Psoas muscle (tissue), 8 donors: Measurements from ENCODE around the gene SMIM36. TPM values are rescaled to one million over a fixed set of nuclear protein-coding genes. Genes with fewer than 3 reads are reported as not detected.
A peak's percentile ranks its signal among the peaks of the same experiment; 100 is the strongest.
"Not testable (repeated sequence)": the region's sequence is repeated elsewhere in the genome, so short reads cannot be mapped to it uniquely, and the experiment has no call there.

Experiments used
- ATAC-seq, 4 donors: fragments of 200-7000 bp; cut with Tn5 transposase; one replicate each; pipeline ENCODE4 v1.9.1; 2020; ENCODE audit warnings: moderate library complexity in 3 of 4, mild to moderate bottlenecking in 2 of 4
- DNase-seq, 2 donors: peaks; one replicate each; pipeline ENCODE4 v3.0.0-alpha.2; 2020
- H3K27ac ChIP-seq: fragments of 200-600 bp; one replicate; pipeline ENCODE4 v1.8.0; 2022
- H3K27me3 ChIP-seq, 3 donors: fragments of 200-600 bp in 1 of 3; one replicate each; pipeline versions ENCODE4 v1.6.1 to v1.8.0; 2013 to 2022; ENCODE audit warnings: low read length in 2 of 3, mild to moderate bottlenecking in 2 of 3, moderate library complexity in 1 of 3; ENCODE audit not compliant: insufficient read depth in 3 of 3
- H3K36me3 ChIP-seq, 2 donors: fragments of 200-600 bp in 1 of 2; one replicate each; pipeline versions ENCODE4 v1.6.1 to v1.8.0; 2013 to 2022; ENCODE audit warnings: low read depth in 1 of 2, mild to moderate bottlenecking in 1 of 2, moderate library complexity in 1 of 2; ENCODE audit not compliant: insufficient read depth in 1 of 2
- H3K4me1 ChIP-seq: fragments of 200-600 bp; one replicate; pipeline ENCODE4 v1.8.0; 2022
- H3K4me3 ChIP-seq: fragments of 200-600 bp; one replicate; pipeline ENCODE4 v1.8.0; 2022; ENCODE audit warnings: mild to moderate bottlenecking
- H3K9me3 ChIP-seq: fragments of 200-600 bp; one replicate; pipeline ENCODE4 v1.8.0; 2022
- CTCF ChIP-seq: fragments of 200-600 bp; IDR thresholded peaks from one replicate; pipeline ENCODE4 v1.8.0; 2022; ENCODE audit warnings: antibody characterized with exemption
- WGBS, 3 donors: extraction: QIAGEN DNeasy Blood & Tissue Kit; methylation state at CpG; one replicate each; pipeline versions ENCODE4 v1.1.6 to v1.1.7; 2013; 5-methylcytosine and 5-hydroxymethylcytosine counted together
- intact Hi-C, 2 donors: fragments of 100-400 bp; cut with DNase I; formaldehyde crosslinking; loops; one replicate each; pipeline versions ENCODE4 v1.11.0 to v1.14.2; 2022
- polyA plus RNA-seq, 3 donors: library from polyadenylated mRNA; stranded (reverse); fragments of 200-250 nt; gene quantifications; one replicate each; pipeline ENCODE4 v1.2.3, GENCODE V29; 2013
- total RNA-seq, 4 donors: library from RNA; stranded (reverse); fragmentation: NEBNext Ultra II Directional in 2 of 4; extraction: Animal tissue kit (Norgen Biotek cat#: 25700) in 2 of 4; gene quantifications; one replicate each; pipeline versions ENCODE4 v1.2.1 to v1.2.4, GENCODE V29; 2021 to 2023
- donor health status: healthy with polysubstance abuse.
- donor health status: DM: no; HTN: no; CAD: no; lungs with moderate emphysema.
- donor health status: Bipolar disorder and iron deficiency.
- donor health status: healthy.
- donor health status: DM: yes; HTN: yes; CAD: no.
- donor health status: DM: no; HTN: no; CAD: no.
- donor health status: DM: no; HTN: no; CAD: no.
- donor health status: DM: yes; HTN: yes; CAD: no.

SMIM36 gene
- total and polyA plus RNA-seq, 7 donors = not detected

- H3K27ac ChIP-seq = peak overlapping the region; percentile 50
- H3K36me3 ChIP-seq = no peaks in the 10 kb centered on the region
- no peaks in the 10 kb centered on the region for H3K27me3 ChIP-seq
- no peak for TF ChIP-seq CTCF
- no peaks in the 10 kb centered on the region for H3K9me3 ChIP-seq
- H3K4me1 ChIP-seq = peaks cover 5% of the 10 kb centered on the region
- no peak overlapping the region for H3K4me3 ChIP-seq
- DNase-seq (no peak), ATAC-seq (no peak)
- 63 to 85% (median 81%) methylated on average over 4 of the region's 4 CpGs for WGBS, 3 donors
- intact Hi-C loops = no loop called here
Observed at GRCh38 chr17:55446581-55447205, 64.6 kb downstream of the SMIM36 start.

GRCh38 chr17:55446004-55446403 lies 65.2 kb downstream of the SMIM36 start:
- H3K36me3 ChIP-seq, H3K27me3 ChIP-seq, H3K4me1 ChIP-seq, H3K4me3 ChIP-seq, H3K9me3 ChIP-seq, intact Hi-C loops: not testable (repeated sequence)
- peak overlapping the region; percentile 50 for H3K27ac ChIP-seq
- 71 to 95% (median 95%) methylated on average over 4 of the region's 4 CpGs for WGBS, 3 donors
- peak; percentile 46 to 86 (median 79) for ATAC-seq
- peak in 1 of 2 donors; percentile 23 for DNase-seq

GRCh38 chr17:55444471-55445441 lies 66.5 kb downstream of the SMIM36 start:
- Histone ChIP-seq H3K36me3 (no peaks in the 10 kb centered on the region), H3K4me1 (peaks cover 5% of the 10 kb centered on the region), H3K4me3 (no peak overlapping the region), H3K27ac (no peak overlapping the region), H3K27me3 (no peaks in the 10 kb centered on the region), H3K9me3 (no peaks in the 10 kb centered on the region)
- intact Hi-C loops = no loop called here
- TF ChIP-seq CTCF = no peak
- no peak for DNase-seq
- WGBS, 3 donors = 69 to 70% (median 70%) methylated on average over 6 of the region's 6 CpGs
- ATAC-seq = no peak

- no peak for TF ChIP-seq CTCF
- Histone ChIP-seq H3K9me3 (no peaks in the 10 kb centered on the region), H3K4me1 (peaks cover 5% of the 10 kb centered on the region), H3K4me3 (no peak overlapping the region), H3K27ac (no peak overlapping the region), H3K36me3 (no peaks in the 10 kb centered on the region), H3K27me3 (no peaks in the 10 kb centered on the region)
- intact Hi-C loops = no loop called here
- WGBS, 3 donors = 90 to 97% (median 95%) methylated on average over 10 of the region's 10 CpGs
- no peak for DNase-seq
- no peak for ATAC-seq
Observed at GRCh38 chr17:55443904-55444303, 67.3 kb downstream of the SMIM36 start.

GRCh38 chr17:55442953-55443683 lies 68.1 kb downstream of the SMIM36 start:
- DNase-seq = no peak
- no peak for TF ChIP-seq CTCF
- H3K27ac ChIP-seq = no peak overlapping the region
- intact Hi-C loops = no loop called here
- ATAC-seq = no peak
- no peaks in the 10 kb centered on the region for H3K9me3 ChIP-seq
- 88 to 93% (median 88%) methylated on average over 6 of the region's 6 CpGs for WGBS, 3 donors
- no peaks in the 10 kb centered on the region for H3K36me3 ChIP-seq
- H3K4me1 ChIP-seq = peaks cover 3% of the 10 kb centered on the region
- no peaks in the 10 kb centered on the region for H3K27me3 ChIP-seq
- no peak overlapping the region for H3K4me3 ChIP-seq
